RWPE2 (cell line): ENCODE measurements around the gene DARS1.

Source experiments
- ATAC-seq: fragments of 200-7000 bp; cut with Tn5 transposase; 3 replicates; pipeline ENCODE4 v1.9.1; 2021; ENCODE audit warnings: low read depth
- DNase-seq: peaks from one replicate; pipeline ENCODE4 v3.0.0-alpha.2; 2020; ENCODE audit warnings: low spot score
- H3K27ac ChIP-seq: fragments of 450-650 bp; 2 replicates; pipeline ENCODE4 v1.5.1; 2017; ENCODE audit warnings: mild to moderate bottlenecking; ENCODE audit not compliant: poor library complexity, severe bottlenecking
- H3K27me3 ChIP-seq: fragments of 250-450 bp; sonication (Bioruptor Pico); 2 replicates; pipeline ENCODE4 v1.5.1; 2021; ENCODE audit warnings: mild to moderate bottlenecking, moderate library complexity; ENCODE audit not compliant: insufficient read depth, poor library complexity, severe bottlenecking
- H3K36me3 ChIP-seq: fragments of 250-450 bp; sonication (Bioruptor Pico); 2 replicates; pipeline ENCODE4 v1.5.1; 2020; ENCODE audit warnings: low read depth, mild to moderate bottlenecking, moderate library complexity
- H3K4me1 ChIP-seq: fragments of 250-450 bp; sonication (Bioruptor Pico); 2 replicates; pipeline ENCODE4 v1.5.1; 2021; ENCODE audit warnings: mild to moderate bottlenecking, moderate library complexity; ENCODE audit not compliant: insufficient read depth, poor library complexity, severe bottlenecking
- H3K4me3 ChIP-seq: fragments of 250-450 bp; sonication (Bioruptor Pico); 2 replicates; pipeline ENCODE4 v1.5.1; 2021; ENCODE audit warnings: mild to moderate bottlenecking, moderate library complexity; ENCODE audit not compliant: severe bottlenecking
- H3K9me3 ChIP-seq: fragments of 250-450 bp; sonication (Bioruptor Pico); 2 replicates; pipeline ENCODE4 v1.5.1; 2021; ENCODE audit warnings: mild to moderate bottlenecking, moderate library complexity; ENCODE audit not compliant: severe bottlenecking
- CTCF ChIP-seq: fragments of 450-650 bp; IDR thresholded peaks from one replicate; pipeline ENCODE4 v1.5.1; 2017; ENCODE audit warnings: mild to moderate bottlenecking, moderate library complexity; ENCODE audit not compliant: poor library complexity, severe bottlenecking

Gene DARS1

DNA sequence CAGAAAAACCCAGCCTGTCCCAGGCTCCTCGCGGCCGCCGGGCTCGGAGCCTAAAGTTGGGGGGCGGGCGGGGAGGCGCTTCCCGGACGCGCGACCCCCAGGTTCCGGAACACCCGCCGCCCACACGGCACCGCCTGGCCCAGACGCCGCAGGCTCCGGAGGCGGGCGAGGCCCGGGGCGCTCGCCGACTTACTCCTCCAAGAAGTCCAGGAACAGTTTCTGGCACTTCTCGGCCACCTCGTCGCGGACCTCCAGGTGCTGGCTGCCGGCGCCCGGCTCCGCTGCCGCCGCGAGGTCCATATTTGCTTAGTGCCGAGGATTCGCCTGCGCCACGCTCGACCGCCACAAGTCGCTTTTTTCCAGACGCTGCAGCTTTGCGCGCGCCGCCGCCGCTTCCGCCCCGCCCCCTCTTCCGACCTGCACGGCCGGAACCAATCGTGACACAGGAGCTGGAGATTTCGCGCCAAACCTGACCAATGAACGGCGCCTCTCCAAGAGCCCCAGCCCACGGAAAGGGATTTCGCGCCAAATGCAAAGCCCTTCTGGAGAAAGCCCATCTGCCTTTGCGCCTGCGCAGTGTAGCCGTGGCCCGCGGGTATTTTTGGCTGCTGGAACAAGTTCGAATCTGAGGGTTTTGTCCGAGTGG is 109.2 kb downstream of the DARS1 start, which contains the start of gene MCM6:
MCM6 (minus strand) TSS at position 378 of the 646 bp plus-strand sequence; CDS start at position 300, 78 bp downstream.
- H3K27me3 ChIP-seq: no peaks in the 10 kb centered on the region
- H3K27ac ChIP-seq: peak within 1 kb of the TSS; percentile 49
- H3K36me3 ChIP-seq: peaks cover 36% of the 10 kb centered on the region
- no peak for TF ChIP-seq CTCF
- ATAC-seq (peak; percentile 94), DNase-seq (peak; percentile 98)
- peaks cover 11% of the 10 kb centered on the region for H3K4me1 ChIP-seq
- no peaks in the 10 kb centered on the region for H3K9me3 ChIP-seq
- peak within 1 kb of the TSS; percentile 58 for H3K4me3 ChIP-seq

DNA sequence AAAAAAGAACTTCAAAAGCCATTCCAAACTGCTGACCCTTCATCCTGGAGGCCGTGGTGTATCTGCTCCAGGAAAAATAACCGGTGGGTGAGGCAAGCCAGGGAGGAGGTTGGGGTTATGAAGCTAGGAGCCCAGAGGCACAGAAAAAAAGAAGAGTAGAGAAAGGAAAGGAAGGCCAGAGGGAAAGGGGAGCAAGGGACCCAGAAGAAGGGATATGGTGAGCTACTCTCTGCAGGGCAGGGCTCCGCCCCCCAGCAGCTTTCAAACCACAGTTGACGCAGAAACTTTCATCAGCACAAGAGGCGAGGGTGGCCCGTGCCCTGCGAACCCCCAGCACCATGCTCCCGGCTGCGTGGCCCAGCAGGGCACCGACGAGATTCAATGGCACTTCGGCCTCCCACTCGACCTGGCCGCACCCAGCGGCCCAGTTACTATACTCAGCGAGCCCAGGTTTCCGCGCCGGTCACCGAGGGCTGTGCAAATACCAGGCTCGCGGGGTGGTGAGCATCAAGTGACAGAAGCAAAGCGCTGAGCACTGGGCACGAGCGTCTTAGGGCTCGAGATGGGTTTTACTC is 109.8 kb downstream of the DARS1 start:
- Histone ChIP-seq H3K27me3 (no peaks in the 10 kb centered on the region), H3K4me1 (peaks cover 11% of the 10 kb centered on the region), H3K9me3 (no peaks in the 10 kb centered on the region), H3K4me3 (peak overlapping the region; percentile 58), H3K27ac (peak overlapping the region; percentile 49), H3K36me3 (peaks cover 42% of the 10 kb centered on the region)
- peak; percentile 66 for ATAC-seq
- TF ChIP-seq CTCF: no peak
- DNase-seq: no peak

GRCh38 chr2:135874777-135875365 is 110.6 kb downstream of the DARS1 start:
- Histone ChIP-seq H3K4me1 (peaks cover 11% of the 10 kb centered on the region), H3K9me3 (no peaks in the 10 kb centered on the region), H3K27me3 (no peaks in the 10 kb centered on the region), H3K4me3 (peak overlapping the region; percentile 58), H3K27ac (no peak overlapping the region), H3K36me3 (peaks cover 49% of the 10 kb centered on the region)
- no peak for TF ChIP-seq CTCF
- no peak for DNase-seq
- no peak for ATAC-seq

GRCh38 chr2:135870571-135870970 is 114.9 kb downstream of the DARS1 start:
- peaks cover 92% of the 10 kb centered on the region for H3K36me3 ChIP-seq
- no peak for TF ChIP-seq CTCF

More at GRCh38 chr2:135870571-135870970, 114.9 kb downstream of the DARS1 start:
- DNase-seq: no peak
- H3K27me3 ChIP-seq: no peaks in the 10 kb centered on the region
- H3K4me3 ChIP-seq: no peak overlapping the region
- H3K9me3 ChIP-seq: no peaks in the 10 kb centered on the region
- H3K4me1 ChIP-seq: peaks cover 11% of the 10 kb centered on the region
- H3K27ac ChIP-seq: no peak overlapping the region
- ATAC-seq: no peak
